Astrocyte (in vitro differentiated cells and primary cell): Measurements from ENCODE around the gene ITSN1. TPM values are rescaled to one million over a fixed set of nuclear protein-coding genes. Genes with fewer than 3 reads are reported as not detected.

Source experiments
- DNase-seq: peaks from one replicate; pipeline ENCODE4 v3.0.0-alpha.2; 2010; ENCODE audit warnings: low read depth
- FAIRE-seq: peaks from 2 replicates; lab custom pipeline; 2011; peaks lifted over from hg19 to GRCh38; lab: Jason Lieb, UNC
- H2AFZ ChIP-seq: 2 replicates; pipeline ENCODE4 v1.6.0; 2012; ENCODE audit warnings: low read depth, low read length, inconsistent platforms
- H3K27ac ChIP-seq: 2 replicates; pipeline ENCODE4 v1.5.1; 2011; ENCODE audit warnings: low read depth, low read length, inconsistent platforms
- H3K27me3 ChIP-seq: 2 replicates; pipeline ENCODE4 v1.6.0; 2011; ENCODE audit warnings: low read length, inconsistent platforms; ENCODE audit not compliant: insufficient read depth
- H3K36me3 ChIP-seq: 2 replicates; pipeline ENCODE4 v1.5.1; 2011; ENCODE audit warnings: low read length, inconsistent platforms; ENCODE audit not compliant: insufficient read depth
- H3K4me1 ChIP-seq: 2 replicates; pipeline ENCODE4 v1.5.1; 2011; ENCODE audit warnings: low read length, inconsistent platforms; ENCODE audit not compliant: insufficient read depth
- H3K4me2 ChIP-seq: 2 replicates; pipeline ENCODE4 v1.6.0; 2012; ENCODE audit warnings: low read length, inconsistent platforms
- H3K4me3 ChIP-seq: 2 replicates; pipeline ENCODE4 v1.5.1; 2011; ENCODE audit warnings: low read depth, mild to moderate bottlenecking, low read length, inconsistent platforms; ENCODE audit not compliant: insufficient read depth
- H3K79me2 ChIP-seq: 2 replicates; pipeline ENCODE4 v1.6.0; 2012; ENCODE audit warnings: mild to moderate bottlenecking, low read length, inconsistent platforms; ENCODE audit not compliant: insufficient read depth
- H3K9ac ChIP-seq: 2 replicates; pipeline ENCODE4 v1.6.0; 2012; ENCODE audit warnings: mild to moderate bottlenecking, low read length, inconsistent platforms
- H3K9me3 ChIP-seq: 2 replicates; pipeline ENCODE4 v1.5.1; 2012; ENCODE audit warnings: low read depth, mild to moderate bottlenecking, low read length, inconsistent platforms; ENCODE audit not compliant: insufficient read depth
- H4K20me1 ChIP-seq: 2 replicates; pipeline ENCODE4 v1.6.0; 2012; ENCODE audit warnings: low read length, inconsistent platforms; ENCODE audit not compliant: insufficient read depth
- H3K27ac Mint-ChIP-seq: one replicate; pipeline ENCODE4 v1.8.0; 2021; ENCODE audit warnings: mild to moderate bottlenecking, mixed read lengths; ENCODE audit not compliant: unreplicated experiment
- H3K27me3 Mint-ChIP-seq: one replicate; pipeline ENCODE4 v1.8.0; 2021; ENCODE audit warnings: low read depth, mixed read lengths; ENCODE audit not compliant: unreplicated experiment
- H3K36me3 Mint-ChIP-seq: one replicate; pipeline ENCODE4 v1.8.0; 2021; ENCODE audit warnings: low read depth, mixed read lengths; ENCODE audit not compliant: unreplicated experiment
- H3K4me1 Mint-ChIP-seq: one replicate; pipeline ENCODE4 v1.8.0; 2021; ENCODE audit warnings: low read depth, mixed read lengths; ENCODE audit not compliant: unreplicated experiment
- H3K4me3 Mint-ChIP-seq: one replicate; pipeline ENCODE4 v1.8.0; 2021; ENCODE audit warnings: mild to moderate bottlenecking, moderate library complexity, mixed read lengths; ENCODE audit not compliant: unreplicated experiment
- H3K9me3 Mint-ChIP-seq: one replicate; pipeline ENCODE4 v1.8.0; 2021; ENCODE audit warnings: mild to moderate bottlenecking, mixed read lengths; ENCODE audit not compliant: unreplicated experiment
- EZH2 ChIP-seq: IDR thresholded peaks from 2 replicates; pipeline ENCODE4 v1.6.1; 2012; ENCODE audit warnings: mild to moderate bottlenecking, low read length, inconsistent platforms; ENCODE audit not compliant: insufficient read depth
- total RNA-seq: library from RNA; stranded (reverse); gene quantifications from 2 replicates; pipeline ENCODE4 v1.2.1, GENCODE V29; 2021
- TF ChIP-seq, protein P1 (sequence below): IDR thresholded peaks from 2 replicates; pipeline ENCODE4 v1.5.1; 2011; ENCODE audit warnings: low read depth, mild to moderate bottlenecking, inconsistent platforms, low read length, moderate library complexity; ENCODE audit not compliant: insufficient read depth

Gene ITSN1
- total RNA-seq, 1 donor from 2014 or later: 77.3 TPM

DNA sequence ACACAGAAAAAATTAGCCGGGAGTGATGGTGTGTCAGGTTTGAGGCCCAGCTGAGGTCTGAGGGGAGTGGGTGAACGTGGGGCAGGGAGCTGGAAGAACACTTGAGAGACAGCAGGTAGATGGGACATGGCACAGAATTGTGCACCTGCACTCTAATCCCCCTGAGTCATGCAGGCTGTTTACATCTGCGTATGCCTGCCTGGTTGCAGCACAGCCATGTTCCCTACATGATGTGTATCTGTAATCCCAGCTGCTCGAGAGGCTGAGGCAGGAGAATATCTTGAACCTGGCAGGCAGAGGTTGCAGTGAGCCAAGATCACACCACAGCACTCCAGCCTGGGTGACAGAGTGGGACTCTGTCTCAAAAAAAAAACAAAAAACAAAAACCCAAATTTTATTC is 228.5 kb downstream of the ITSN1 start:
- Histone ChIP-seq H2AFZ (no peak overlapping the region), H3K9ac (no peak overlapping the region), H3K79me2 (no peaks in the 10 kb centered on the region), H4K20me1 (no peaks in the 10 kb centered on the region), H3K4me2 (no peak overlapping the region), H3K27ac (no peak overlapping the region), H3K27me3 (no peaks in the 10 kb centered on the region), H3K4me3 (no peak overlapping the region), H3K36me3 (no peaks in the 10 kb centered on the region), H3K9me3 (no peaks in the 10 kb centered on the region), H3K4me1 (peaks cover 4% of the 10 kb centered on the region)
- H3K27me3 Mint-ChIP-seq: peaks cover 4% of the 10 kb centered on the region
- H3K27ac Mint-ChIP-seq: no peak overlapping the region
- H3K4me3 Mint-ChIP-seq: no peak overlapping the region
- peaks cover 3% of the 10 kb centered on the region for H3K4me1 Mint-ChIP-seq
- no peaks in the 10 kb centered on the region for H3K36me3 Mint-ChIP-seq
- DNase-seq (no peak), FAIRE-seq (no peak)
- TF ChIP-seq, protein P1, sequence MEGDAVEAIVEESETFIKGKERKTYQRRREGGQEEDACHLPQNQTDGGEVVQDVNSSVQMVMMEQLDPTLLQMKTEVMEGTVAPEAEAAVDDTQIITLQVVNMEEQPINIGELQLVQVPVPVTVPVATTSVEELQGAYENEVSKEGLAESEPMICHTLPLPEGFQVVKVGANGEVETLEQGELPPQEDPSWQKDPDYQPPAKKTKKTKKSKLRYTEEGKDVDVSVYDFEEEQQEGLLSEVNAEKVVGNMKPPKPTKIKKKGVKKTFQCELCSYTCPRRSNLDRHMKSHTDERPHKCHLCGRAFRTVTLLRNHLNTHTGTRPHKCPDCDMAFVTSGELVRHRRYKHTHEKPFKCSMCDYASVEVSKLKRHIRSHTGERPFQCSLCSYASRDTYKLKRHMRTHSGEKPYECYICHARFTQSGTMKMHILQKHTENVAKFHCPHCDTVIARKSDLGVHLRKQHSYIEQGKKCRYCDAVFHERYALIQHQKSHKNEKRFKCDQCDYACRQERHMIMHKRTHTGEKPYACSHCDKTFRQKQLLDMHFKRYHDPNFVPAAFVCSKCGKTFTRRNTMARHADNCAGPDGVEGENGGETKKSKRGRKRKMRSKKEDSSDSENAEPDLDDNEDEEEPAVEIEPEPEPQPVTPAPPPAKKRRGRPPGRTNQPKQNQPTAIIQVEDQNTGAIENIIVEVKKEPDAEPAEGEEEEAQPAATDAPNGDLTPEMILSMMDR: no peak
- TF ChIP-seq EZH2: no peak
- no peaks in the 10 kb centered on the region for H3K9me3 Mint-ChIP-seq

DNA sequence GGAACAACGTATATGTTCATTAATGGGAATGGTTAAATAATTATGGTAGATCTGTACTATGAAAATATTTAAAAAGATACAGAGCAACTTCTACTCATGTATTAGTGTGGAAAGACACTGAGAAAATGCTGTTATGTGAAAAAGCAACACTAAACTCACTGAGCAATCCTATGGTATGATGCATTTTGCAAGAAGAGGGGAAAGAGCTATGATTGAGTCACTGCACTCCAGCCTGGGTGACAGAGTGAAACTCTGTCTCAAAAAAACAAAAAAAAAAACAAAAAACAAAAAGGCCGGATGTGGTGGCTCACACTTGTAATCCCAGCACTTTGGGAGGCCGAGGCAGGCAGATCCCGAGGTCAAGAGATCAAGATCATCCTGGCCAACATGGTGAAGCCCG is 228.9 kb downstream of the ITSN1 start:
- TF ChIP-seq, protein P1: no peak
- TF ChIP-seq EZH2: no peak
- Histone ChIP-seq H3K79me2 (no peaks in the 10 kb centered on the region), H4K20me1 (no peaks in the 10 kb centered on the region), H3K27ac (no peak overlapping the region), H3K9ac (no peak overlapping the region), H3K36me3 (no peaks in the 10 kb centered on the region), H3K4me3 (no peak overlapping the region), H3K4me1 (peaks cover 4% of the 10 kb centered on the region), H3K9me3 (no peaks in the 10 kb centered on the region), H2AFZ (no peak overlapping the region), H3K4me2 (no peak overlapping the region), H3K27me3 (no peaks in the 10 kb centered on the region)
- H3K36me3 Mint-ChIP-seq: no peaks in the 10 kb centered on the region
- DNase-seq: no peak
- H3K4me1 Mint-ChIP-seq: peaks cover 3% of the 10 kb centered on the region
- no peak overlapping the region for H3K4me3 Mint-ChIP-seq
- H3K27me3 Mint-ChIP-seq: peaks cover 6% of the 10 kb centered on the region
- H3K27ac Mint-ChIP-seq: no peak overlapping the region
- FAIRE-seq: no peak
- H3K9me3 Mint-ChIP-seq: no peaks in the 10 kb centered on the region

DNA sequence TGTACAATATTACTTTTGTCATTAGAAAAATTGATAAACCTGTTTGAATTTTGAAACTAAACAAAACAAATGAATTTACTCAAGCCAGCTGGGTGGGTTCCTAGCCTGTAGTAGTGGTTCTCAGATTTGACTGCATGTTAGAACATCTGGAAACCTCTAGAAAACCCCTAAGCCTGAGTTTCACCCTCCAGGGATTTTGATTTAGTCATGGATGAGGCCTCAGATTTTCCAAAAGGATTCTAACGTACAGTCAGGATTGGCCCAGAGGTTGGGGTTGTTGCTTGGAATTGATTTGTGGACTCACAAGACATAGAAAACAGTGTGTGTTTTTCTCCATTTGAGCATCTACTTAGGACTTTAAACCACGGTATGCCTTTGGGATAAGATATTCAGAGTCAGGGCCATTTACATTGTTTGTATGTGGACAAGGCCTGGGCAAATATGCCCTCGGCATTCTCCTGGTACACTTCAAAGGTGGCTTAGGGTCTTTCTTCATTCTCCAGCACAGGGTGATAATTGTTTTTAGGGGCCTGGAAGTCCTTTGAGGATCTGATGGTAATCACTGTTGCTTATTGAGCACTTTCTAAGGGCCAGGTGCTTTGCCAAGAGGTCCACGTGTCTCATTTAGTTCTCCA is 230.7 kb downstream of the ITSN1 start:
- Mint-ChIP-seq H3K4me3 (no peak overlapping the region), H3K36me3 (no peaks in the 10 kb centered on the region), H3K9me3 (no peaks in the 10 kb centered on the region), H3K27me3 (peaks cover 4% of the 10 kb centered on the region), H3K4me1 (peaks cover 4% of the 10 kb centered on the region), H3K27ac (no peak overlapping the region)
- H4K20me1 ChIP-seq: no peaks in the 10 kb centered on the region
- no peak overlapping the region for H3K27ac ChIP-seq
- DNase-seq (no peak), FAIRE-seq (no peak)
- no peaks in the 10 kb centered on the region for H3K36me3 ChIP-seq
- peaks cover 4% of the 10 kb centered on the region for H3K4me1 ChIP-seq
- H3K79me2 ChIP-seq: no peaks in the 10 kb centered on the region
- H3K27me3 ChIP-seq: no peaks in the 10 kb centered on the region
- H3K9ac ChIP-seq: no peak overlapping the region
- no peak overlapping the region for H2AFZ ChIP-seq
- no peaks in the 10 kb centered on the region for H3K9me3 ChIP-seq
- TF ChIP-seq EZH2: no peak
- TF ChIP-seq, protein P1: no peak
- H3K4me3 ChIP-seq: no peak overlapping the region
- H3K4me2 ChIP-seq: no peak overlapping the region
